ENCODE results near the gene ZNF417. TPM values are rescaled to one million over a fixed set of nuclear protein-coding genes. Genes with fewer than 3 reads are reported as not detected.

Gene ZNF417
- total and polyA plus RNA-seq, 2 of the 13 experiments (the other 11 are each of a cell fraction or from before 2014, with no cell fraction given): 2.9 to 13.7 TPM

GRCh38 chr19:57872450-57872849 lies 43.9 kb downstream of the ZNF417 start:
- in situ Hi-C loops (cut with HindIII; ENCODE audit: extremely low pct_ligation_motif_present, low pct_unique_long_range_greater_than_20kb): no loop called here
- H3K4me2 ChIP-seq (ENCODE audit: low read depth, low read length): no peak overlapping the region
- TF ChIP-seq CEBPG (CRISPR knock-in tag; IDR thresholded peaks at IDR 0.05) (no peak), ZNF18 (CRISPR knock-in tag; IDR thresholded peaks at IDR 0.05; ENCODE audit: insufficient replicate concordance) (peak; percentile 27)
- H3K4me1 ChIP-seq (ENCODE audit: insufficient read depth, low read length): no peaks in the 10 kb centered on the region
- no peak overlapping the region for H3K4me3 ChIP-seq (replicated peaks in 1 of 3; ENCODE audit: insufficient read depth in 1 of 3, low read depth in 2 of 3, low read length in 3 of 3)
- ChIA-PET CTCF (ENCODE audit: low intra/inter-chr PET ratio, low total read pairs) (no interaction called here), POLR2A (no interaction called here)
- H3K27ac ChIP-seq (ENCODE audit: extremely low read length, insufficient read depth, low read length): no peak overlapping the region
- FAIRE-seq: no peak
- H3K9me3 ChIP-seq (ENCODE audit: low read length): peaks cover 4% of the 10 kb centered on the region; the same call in 1 of the 2 replicates
- no peak for ATAC-seq
- no peaks in the 10 kb centered on the region for H3K79me2 ChIP-seq (ENCODE audit: insufficient read depth, low read length)
- no TSS peak for BruUV-seq (replicated peaks)
- peaks cover 2 to 6% of the 10 kb centered on the region in 2 experiments; a peak in 1 of 5 replicates for H3K36me3 ChIP-seq (replicated peaks in 1 of 2; ENCODE audit: control insufficient read depth in 1 of 2, insufficient read depth in 2 of 2, low read length in 2 of 2)
- H3K9ac ChIP-seq (ENCODE audit: insufficient read depth, low read depth, low read length): no peak overlapping the region
- no peaks in the 10 kb centered on the region for H3K27me3 ChIP-seq (ENCODE audit: control insufficient read depth in 1 of 2, insufficient read depth in 2 of 2, low read length in 2 of 2)
- no peaks in the 10 kb centered on the region for H4K20me1 ChIP-seq (ENCODE audit: insufficient read depth, low read length)
- no peak for DNase-seq (ENCODE audit: low spot score)
- intact Hi-C loops (cut with micrococcal nuclease; ENCODE audit: unreplicated experiment): no loop called here
- no peak overlapping the region for H2AFZ ChIP-seq (ENCODE audit: low read length)

- H3K9me3 ChIP-seq (ENCODE audit: low read length): peaks cover 4% of the 10 kb centered on the region; the same call in 1 of the 2 replicates
- no peak for FAIRE-seq
- peaks cover 5 to 24% of the 10 kb centered on the region in 2 experiments for H3K36me3 ChIP-seq (replicated peaks in 1 of 2; ENCODE audit: control insufficient read depth in 1 of 2, insufficient read depth in 2 of 2, low read length in 2 of 2)
Observed at GRCh38 chr19:57870225-57870624, 46.2 kb downstream of the ZNF417 start.

More at GRCh38 chr19:57870225-57870624, 46.2 kb downstream of the ZNF417 start:
- no peak overlapping the region for H3K27ac ChIP-seq (ENCODE audit: extremely low read length, insufficient read depth, low read length)
- TF ChIP-seq RBM22 (optimal IDR thresholded peaks at IDR 0.05; ENCODE audit: low read length): peak; percentile 60
- TF ChIP-seq ARNT2 (CRISPR knock-in tag; IDR thresholded peaks at IDR 0.05; ENCODE audit: low read depth): no peak
- TF ChIP-seq ZC3H13 (CRISPR knock-in tag; IDR thresholded peaks at IDR 0.05): peak; percentile 14; the same call in 1 of the 2 replicates
- intact Hi-C loops (cut with micrococcal nuclease; ENCODE audit: unreplicated experiment): no loop called here
- no peak for DNase-seq (ENCODE audit: low spot score)
- H4K20me1 ChIP-seq (ENCODE audit: insufficient read depth, low read length): no peaks in the 10 kb centered on the region
- WGBS (ENCODE audit: low lambda C conversion rate): 98% methylated on average over 2 of the region's 2 CpGs
- CTCF ChIA-PET (ENCODE audit: low intra/inter-chr PET ratio, low total read pairs): no interaction called here
- no peaks in the 10 kb centered on the region for H3K79me2 ChIP-seq (ENCODE audit: insufficient read depth, low read length)
- in situ Hi-C loops (cut with HindIII; ENCODE audit: extremely low pct_ligation_motif_present, low pct_unique_long_range_greater_than_20kb): no loop called here
- no peaks in the 10 kb centered on the region for H3K4me1 ChIP-seq (ENCODE audit: insufficient read depth, low read length)
- H3K4me2 ChIP-seq (ENCODE audit: low read depth, low read length): no peak overlapping the region
- ATAC-seq: no peak
- H2AFZ ChIP-seq (ENCODE audit: low read length): no peak overlapping the region
- no TSS peak for BruUV-seq (replicated peaks)
- no peaks in the 10 kb centered on the region for H3K27me3 ChIP-seq (ENCODE audit: control insufficient read depth in 1 of 2, insufficient read depth in 2 of 2, low read length in 2 of 2)
- H3K4me3 ChIP-seq (replicated peaks in 1 of 3; ENCODE audit: insufficient read depth in 1 of 3, low read depth in 2 of 3, low read length in 3 of 3): no peak overlapping the region
- POLR2A ChIA-PET: no interaction called here
- H3K9ac ChIP-seq (ENCODE audit: insufficient read depth, low read depth, low read length): no peak overlapping the region

All from HepG2 (cell line).